HL-60 (cell line): Measurements from ENCODE around the gene ULK1.

Experiments
- GABPA ChIP-seq: IDR thresholded peaks from 2 replicates; pipeline ENCODE4 v1.6.1; 2012; ENCODE audit warnings: low read depth
- POLR2AphosphoS5 ChIP-seq: IDR thresholded peaks from 2 replicates; pipeline ENCODE4 v1.6.1; 2012; ENCODE audit warnings: low read depth
- TF ChIP-seq, protein P1 (sequence below): IDR thresholded peaks from one replicate; pipeline ENCODE4 v1.5.1; 2011; ENCODE audit warnings: low read length, control low read depth, inconsistent platforms; ENCODE audit not compliant: insufficient read depth

DNA sequence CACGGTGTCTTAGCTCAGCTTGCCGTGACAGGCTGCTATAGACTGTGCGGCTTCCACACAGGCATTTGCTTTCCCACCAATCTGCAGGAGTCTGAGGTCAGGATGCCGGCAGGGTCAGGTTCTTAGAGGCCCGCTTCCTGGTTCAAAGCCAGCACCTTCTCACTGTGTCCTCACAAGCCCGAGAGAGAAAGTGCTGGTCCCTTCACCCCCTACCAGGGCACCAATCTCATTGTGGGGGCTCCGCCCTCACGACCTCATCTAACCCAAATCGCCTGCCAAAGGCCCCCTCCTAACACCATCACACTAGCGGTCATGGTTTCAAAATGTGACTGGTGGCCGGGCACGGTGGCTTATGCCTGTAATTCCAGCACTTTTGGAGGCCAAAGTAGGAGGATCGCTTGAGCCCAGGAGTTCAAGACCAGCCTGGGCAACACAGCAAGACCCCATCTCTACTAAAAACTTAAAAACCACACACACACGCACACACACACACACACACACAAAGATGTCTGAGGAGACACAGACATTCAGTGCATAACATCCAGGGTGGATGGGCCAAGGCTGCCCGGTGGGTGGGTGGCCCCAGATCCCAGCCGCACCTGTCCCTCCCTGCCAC lies 39.5 kb upstream of the ULK1 start:
- TF ChIP-seq, protein P1, sequence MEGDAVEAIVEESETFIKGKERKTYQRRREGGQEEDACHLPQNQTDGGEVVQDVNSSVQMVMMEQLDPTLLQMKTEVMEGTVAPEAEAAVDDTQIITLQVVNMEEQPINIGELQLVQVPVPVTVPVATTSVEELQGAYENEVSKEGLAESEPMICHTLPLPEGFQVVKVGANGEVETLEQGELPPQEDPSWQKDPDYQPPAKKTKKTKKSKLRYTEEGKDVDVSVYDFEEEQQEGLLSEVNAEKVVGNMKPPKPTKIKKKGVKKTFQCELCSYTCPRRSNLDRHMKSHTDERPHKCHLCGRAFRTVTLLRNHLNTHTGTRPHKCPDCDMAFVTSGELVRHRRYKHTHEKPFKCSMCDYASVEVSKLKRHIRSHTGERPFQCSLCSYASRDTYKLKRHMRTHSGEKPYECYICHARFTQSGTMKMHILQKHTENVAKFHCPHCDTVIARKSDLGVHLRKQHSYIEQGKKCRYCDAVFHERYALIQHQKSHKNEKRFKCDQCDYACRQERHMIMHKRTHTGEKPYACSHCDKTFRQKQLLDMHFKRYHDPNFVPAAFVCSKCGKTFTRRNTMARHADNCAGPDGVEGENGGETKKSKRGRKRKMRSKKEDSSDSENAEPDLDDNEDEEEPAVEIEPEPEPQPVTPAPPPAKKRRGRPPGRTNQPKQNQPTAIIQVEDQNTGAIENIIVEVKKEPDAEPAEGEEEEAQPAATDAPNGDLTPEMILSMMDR: no peak
- TF ChIP-seq GABPA (no peak), POLR2AphosphoS5 (no peak)
